ENCODE results near the gene APBB1IP.
A peak's percentile ranks its signal among the peaks of the same experiment; 100 is the strongest.
"Not testable (repeated sequence)": the region's sequence is repeated elsewhere in the genome, so short reads cannot be mapped to it uniquely, and the experiment has no call there.

Gene APBB1IP

DNA sequence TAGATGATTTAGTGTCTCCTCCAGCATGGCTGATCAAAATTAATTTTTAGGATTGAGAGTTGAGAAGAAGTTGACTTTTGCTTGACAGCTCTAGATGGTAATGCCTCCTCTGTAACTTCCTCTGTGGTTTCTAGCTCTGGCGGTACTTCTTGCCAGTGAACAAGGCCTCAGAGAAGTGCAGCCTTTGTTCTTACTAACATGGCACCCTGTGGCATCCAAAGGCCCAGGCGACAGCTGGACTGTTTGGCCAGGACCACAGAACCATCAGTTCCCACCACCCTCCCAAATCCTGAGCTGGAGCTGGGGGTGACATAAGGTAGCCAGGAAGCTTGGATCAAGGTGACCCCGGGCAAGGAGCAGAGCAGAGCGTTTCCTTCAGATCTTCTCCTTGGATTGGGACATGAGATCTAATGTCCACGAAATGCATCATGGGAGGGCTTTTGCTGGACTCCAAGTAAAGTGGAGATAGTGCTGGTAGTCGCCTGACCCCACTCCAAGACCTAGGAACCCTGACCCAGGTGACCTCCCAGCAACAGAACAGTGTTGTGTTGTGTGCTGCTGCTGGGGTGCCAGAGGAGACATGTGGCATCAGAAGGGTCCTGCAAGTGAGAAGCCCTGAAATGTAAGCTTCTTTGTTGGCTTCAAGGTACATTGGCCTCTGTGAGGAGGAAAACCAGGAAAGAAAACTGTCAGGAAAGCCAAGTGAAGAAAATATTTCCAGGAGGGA, 41.8 kb downstream of the APBB1IP start:
- DNase-seq: no peak

DNA sequence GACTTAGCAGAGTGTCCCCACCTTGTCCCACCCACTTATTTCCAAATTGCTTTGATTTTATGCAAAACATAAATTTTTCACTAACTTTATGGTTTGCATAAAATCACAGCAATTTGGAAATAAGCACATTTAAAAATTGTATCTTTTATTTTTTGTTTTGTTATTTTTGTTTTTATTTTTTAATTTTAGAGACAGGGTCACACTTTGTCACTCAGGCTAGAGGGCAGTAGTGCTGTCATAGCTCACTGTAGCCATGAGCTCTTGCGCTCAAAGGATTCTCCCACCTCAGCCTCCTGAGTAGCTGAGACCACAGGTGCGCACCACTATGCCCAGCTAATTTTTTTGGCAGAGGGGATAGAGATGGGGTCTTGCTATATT, 43.2 kb downstream of the APBB1IP start:
- DNase-seq: no peak

DNA sequence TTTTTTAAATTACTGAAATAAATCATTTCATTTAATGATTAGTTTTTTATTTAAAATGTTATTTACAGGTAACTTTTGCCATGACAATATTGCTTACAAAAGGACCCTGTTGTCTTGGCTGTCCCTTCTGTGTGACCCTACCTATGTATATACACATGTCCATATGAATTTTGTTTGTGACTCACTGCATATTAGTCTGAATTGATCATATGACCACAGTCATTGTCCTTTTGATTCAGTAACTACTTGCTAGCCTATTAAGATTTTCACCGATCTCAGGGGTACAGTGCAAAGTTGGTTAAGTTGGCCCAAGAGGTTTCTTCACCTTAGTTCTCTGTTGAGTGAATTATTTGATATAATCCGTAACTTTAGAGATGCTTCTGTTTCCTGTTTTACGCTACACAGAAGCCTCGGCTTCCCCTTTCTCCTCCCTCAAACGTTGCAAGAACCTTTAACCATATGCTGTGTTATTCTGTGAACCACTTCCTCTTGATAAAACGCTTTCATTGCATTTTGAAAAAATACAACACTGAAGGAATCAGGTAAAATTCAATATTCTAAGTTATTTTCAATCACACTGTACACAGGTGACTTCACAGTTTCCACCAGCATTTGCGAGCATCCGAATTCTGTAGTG, 43.9 kb downstream of the APBB1IP start:
- DNase-seq: no peak

DNA sequence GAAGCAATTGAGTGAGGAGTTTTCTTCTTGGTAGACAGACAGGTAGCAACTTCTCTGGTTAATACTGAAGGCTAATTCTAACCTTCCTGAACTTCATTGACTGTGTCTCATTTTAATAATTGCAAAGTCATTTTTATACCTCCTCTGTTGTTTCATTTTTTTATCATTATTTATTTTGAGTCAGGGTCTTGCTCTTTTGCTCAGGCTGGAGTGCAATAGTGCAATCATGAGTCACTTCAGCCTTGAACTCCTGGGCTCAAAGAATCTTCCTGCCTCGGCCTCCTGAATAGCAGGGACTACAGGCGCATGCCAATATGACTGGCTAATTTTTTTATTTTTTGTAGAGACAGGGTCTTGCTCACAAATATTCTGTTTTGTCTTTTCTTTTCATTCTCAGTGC, 45.4 kb downstream of the APBB1IP start:
- no peak for DNase-seq

DNA sequence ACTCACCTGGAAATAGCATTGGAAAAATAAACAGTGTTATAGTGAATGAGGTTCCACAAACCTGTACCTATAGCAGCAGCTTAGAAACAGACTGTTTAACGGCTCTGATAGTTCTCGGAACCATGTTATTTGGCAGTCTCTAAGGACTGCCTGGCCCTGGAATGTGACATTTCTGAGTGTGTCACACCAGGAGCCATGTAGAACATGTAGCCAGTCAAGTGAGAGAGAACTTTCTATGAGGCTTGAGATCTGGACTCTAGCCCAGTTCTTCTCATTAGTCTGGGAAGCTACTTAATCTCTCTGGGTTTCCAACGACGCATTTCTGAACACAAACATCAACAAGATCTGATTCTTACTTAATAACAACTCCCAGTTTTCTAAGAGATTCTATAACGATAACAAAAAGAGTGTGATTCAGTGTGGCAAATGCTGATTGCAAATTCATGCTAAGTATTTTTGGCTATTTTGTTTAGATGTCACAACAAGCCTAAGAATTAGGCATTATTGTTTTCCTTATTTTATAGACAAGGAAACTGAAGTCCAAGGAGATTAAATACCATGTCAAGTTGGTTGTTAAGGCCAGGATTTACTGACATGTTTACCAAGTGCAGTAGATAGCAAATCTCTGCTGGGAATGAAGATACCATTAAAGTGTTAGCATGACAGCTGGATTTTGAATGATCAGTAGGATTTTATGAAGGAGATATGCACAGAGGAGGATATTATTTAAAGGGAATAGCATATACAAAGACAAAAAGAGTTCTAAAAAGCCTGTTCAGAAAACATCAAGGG, 47.2 kb downstream of the APBB1IP start:
- no peak for DNase-seq

DNA sequence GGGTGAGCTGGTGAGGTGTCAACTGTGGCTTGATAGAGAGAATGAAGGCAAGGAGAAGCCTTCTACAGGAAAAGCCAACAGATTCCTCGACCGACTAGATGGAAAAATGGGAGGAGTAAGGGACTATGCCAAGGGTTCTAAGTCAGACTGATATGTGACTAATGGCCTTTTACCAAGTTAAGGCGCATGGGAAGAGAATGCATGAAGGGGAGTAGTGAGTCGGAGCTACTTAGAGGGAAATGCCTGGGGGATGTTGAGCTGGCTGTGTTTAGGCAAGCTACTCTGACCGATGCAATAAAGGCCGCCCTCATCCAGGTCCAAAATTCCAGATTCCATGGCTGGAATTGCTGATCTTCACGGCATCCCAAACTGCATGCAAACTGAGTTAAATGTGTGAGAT, 48.2 kb downstream of the APBB1IP start:
- DNase-seq: no peak

DNA sequence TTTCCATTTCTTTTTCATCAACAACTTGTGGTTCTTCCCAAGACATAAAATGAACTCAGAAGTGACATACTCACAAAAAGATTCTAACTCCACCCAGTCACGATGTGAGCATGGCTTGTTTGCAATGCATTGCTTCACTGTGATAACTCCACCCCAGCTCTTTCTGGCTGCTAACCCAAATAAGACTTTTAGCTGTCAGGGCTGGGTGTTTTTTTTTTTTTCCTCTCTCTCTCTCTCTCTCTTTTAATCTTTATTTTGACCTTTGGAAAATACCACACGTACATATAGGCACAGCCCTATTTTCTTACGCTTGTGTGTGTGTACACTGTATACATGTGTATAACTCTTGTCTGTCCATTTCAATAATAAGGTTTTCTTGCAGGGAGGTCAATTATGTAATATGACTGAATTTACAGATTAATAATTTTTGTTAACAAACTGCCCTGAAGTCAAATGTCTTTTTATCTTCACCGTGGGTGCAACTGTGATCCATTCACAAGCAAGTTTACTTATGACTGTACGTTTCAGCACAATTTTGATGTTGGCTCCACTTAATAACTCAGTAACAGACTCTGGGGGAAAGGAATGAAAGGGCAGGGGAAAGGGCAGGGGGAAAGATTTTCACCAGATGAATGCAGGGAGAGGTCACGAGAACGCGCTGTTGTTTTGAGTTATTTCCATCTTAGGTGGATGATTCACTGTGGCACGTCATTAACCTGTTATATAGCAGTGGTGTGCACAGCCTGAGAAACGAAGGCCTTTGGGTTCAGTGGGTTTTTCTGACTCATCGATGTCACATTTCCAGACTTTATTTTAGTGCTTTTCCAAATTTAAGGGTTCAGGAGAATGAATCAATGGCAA, 49.1 kb downstream of the APBB1IP start:
- no peak for DNase-seq

DNA sequence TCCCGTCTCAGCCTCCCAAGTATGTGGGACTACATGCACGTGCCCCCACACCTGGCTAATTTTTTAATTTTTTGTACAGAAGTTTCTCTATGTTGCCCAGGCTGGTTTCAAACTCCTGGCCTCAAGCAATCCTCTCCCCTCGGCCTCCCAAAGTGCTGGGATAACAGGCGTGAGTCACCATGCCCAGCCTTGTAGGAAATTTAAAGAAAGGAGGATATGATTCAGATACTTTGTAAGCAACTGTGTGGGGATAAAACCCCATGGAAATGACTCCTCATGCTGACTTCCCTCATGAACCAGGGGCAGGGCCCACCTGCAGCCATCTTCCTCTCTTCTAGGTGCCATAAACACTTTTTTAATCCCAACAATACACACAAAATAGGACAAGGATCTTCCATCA, 50.2 kb downstream of the APBB1IP start:
- DNase-seq: no peak

DNA sequence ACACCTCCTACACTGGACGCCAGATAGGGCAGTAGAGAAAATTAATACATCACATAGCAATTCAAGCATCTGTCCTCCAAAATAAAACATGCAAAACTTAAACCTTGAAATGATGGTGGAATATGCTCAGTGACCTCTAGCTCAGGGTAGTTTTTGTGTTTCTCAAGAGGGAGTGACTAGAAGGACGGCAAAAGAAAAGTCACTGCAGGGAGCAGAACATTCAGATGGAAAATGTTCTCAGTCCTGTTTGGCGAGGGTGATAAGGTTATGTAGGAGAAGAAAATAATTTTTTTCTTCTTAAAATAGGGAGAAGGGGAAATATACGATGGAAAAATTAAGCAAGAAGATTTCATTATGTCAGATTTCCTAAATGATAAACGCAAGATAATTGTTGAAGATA, 50.9 kb downstream of the APBB1IP start:
- no peak for DNase-seq

DNA sequence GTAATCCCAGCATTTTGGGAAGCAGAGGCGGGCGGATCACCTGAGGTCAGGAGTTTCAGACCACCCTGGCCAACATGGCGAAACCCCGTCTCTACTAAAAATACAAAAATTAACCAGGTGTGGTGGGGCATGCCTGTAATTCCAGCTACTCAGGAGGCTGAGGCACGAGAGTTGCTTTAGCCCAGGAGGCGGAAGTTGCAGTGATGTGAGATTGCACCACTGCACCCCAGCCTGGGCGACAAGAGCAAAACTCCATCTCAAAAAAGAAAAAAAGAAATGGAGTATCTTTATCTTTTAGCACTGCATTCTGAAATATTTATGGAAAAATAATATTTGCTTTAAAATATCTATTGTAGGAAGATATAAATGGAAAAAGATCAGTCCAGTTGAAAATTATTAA, 52.2 kb downstream of the APBB1IP start:
- not testable (repeated sequence) for DNase-seq

DNA sequence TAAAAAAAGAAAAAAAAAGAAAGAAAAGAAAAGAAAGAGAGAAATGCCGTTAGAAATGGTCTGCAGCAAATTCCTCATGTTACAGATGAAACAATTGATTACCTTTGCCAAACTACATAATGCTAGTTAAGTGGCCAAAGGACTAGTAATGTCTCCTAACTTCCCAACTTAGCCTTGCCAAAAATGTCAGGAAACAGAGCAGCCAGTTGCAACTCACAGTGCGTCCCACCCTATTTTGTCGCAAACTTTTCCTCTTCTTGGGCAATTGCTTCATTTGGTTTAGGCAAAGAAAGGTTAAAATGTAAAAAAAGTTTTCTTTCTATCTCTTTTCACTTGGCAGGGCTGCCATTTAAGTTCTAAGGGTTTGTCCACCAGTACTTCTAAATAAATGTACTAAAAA, 53.1 kb downstream of the APBB1IP start:
- DNase-seq: no peak

DNA sequence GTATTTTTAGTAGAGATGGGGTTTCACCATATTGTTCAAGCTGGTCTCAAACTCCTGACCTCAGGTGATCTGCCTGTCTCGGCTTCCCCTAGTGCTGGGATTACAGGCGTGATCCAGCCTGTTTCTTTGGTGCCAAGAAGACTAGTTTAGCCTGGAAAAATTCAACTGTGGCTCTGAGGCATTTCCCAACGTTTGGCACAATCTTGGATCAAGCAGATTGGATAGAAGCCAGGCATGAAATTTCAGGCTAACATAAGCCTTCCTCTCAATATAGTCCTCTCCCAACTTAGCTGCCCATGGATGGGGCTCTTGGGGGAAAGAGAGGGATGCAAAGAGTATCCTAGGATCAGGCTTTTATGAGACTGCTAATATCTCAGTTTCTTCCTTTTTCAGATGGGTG, 53.8 kb downstream of the APBB1IP start:
- DNase-seq: no peak

DNA sequence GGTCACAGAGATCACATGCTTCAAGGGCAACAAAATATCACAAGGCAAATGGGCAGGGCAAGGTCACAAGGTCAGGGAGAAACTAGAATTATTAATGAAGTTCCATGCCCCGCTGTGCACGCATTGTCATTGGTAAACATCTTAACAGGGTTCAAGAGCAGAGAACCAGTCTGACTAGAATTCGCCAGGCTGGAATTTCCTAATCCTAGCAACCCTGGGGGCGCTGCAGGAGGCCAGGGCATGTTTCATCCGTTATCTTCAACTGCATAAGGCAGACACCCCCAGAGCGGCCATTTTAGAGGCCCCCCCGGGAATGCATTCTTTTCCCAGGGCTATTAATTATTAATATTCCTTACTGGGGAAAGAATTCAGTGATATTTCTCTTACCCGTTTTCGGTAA, 54.6 kb downstream of the APBB1IP start:
- DNase-seq: not testable (repeated sequence)

DNA sequence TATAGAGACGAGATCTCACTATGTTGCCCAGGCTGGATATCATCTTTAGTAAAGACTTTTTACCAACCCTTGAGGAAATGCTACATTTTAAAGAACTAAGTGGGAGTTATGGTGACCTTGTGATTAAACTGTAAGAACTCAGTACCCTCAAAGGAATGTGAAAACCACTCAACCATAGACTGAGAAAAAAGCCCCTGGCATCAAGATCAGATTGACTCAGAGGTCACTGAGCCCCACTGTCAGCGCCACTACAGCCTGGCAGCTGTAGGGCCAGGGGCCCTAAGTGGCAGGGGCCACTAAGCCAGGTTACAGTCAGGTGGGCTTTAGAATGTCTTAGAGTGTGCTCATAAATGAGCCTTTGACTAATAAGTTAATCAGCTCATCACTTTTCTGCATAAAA, 55.9 kb downstream of the APBB1IP start:
- DNase-seq: no peak

DNA sequence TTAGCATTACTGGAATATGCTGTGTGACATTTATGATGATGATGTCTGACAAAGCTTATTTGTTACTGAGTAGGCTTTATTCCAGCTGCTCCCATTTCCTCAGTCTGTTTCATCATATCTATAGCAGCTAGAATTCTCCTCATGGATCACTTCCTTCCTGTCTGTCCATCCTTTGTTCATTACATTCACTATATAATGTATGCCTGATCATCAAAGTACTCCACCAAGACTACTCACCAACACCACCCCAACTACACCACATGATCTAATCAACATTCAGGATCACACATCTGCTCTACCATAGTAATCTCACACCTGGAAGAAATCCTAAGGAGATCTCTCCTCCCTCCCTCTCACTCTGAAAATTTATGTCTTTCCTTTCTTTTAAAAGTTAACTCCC, 61.3 kb downstream of the APBB1IP start:
- DNase-seq: no peak

DNA sequence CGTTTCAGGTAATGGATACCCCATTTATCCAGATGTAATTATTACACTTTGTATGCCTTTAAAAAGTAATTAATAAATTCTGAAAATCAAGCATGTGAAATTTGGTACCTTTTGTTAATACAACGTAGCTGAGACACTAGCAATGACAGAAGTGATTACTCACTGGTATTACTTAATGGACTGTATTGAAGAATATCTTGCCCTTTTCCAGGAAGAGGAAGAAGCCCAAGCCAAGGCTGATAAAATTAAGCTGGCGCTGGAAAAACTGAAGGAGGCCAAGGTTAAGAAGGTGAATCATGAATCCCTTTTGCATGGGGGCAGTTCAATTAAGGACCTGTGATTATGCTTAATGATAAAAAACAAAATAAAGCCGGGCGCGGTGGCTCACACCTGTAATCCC, 64.8 kb downstream of the APBB1IP start:
- DNase-seq: no peak

DNA sequence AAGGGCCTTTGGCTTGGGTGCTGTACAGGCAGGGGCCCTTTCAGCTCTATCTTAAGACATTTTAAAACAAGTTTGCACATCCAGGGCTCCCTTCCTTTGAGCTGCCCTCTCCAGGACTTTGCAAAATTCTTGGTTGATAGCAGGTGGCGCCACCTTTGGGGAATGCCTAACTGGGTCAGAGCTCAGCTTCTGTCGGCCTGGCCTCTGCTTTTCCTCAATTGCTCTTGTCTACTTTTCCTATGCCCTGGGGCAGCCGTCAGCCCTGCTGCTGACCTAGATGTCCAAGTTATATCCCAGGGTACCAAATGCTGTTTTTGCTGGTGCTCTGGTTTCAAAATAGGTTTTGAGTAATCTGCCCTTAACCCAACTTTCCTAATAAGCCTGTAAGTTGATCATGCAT, 65.8 kb downstream of the APBB1IP start:
- peak in 1 of 14 donors; percentile 1 for DNase-seq

DNA sequence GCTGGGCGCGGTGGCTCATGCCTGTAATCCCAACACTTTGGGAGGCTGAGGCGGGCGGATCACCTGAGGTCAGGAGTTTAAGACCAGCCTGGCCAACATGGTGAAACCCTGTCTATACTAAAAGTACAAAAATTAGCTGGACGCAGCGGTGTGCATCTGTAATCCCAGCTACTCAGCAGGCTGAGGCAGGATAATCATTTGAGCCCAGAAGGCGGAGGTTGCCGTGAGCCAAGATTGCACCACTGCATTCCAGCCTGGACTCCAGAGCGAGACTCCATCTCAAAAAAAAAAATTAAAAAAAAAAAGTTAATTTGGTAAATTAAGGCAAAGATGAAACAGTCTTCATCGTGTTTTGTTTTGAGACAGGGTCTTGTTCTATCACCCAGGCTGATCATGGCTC, 66.3 kb downstream of the APBB1IP start:
- DNase-seq: not testable (repeated sequence)

DNA sequence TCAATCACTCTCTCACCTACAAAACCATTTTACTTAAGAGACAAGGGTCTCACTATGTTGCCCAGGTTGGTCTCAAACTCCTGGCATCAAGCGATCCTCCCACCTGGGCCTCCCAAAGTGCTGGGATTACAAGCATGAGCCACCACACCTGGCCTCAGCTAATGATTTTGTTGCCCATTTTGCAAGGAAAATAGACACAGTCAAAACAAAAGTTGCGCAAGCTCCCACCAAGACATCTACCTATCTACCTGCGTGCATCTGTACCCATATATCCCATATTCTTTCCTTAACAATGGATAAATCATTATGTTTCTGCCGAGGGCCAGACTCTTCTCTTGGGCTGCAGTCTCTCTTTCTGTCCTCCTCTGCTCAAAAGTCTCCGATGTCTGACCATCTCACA, 67.3 kb downstream of the APBB1IP start:
- no peak for DNase-seq

DNA sequence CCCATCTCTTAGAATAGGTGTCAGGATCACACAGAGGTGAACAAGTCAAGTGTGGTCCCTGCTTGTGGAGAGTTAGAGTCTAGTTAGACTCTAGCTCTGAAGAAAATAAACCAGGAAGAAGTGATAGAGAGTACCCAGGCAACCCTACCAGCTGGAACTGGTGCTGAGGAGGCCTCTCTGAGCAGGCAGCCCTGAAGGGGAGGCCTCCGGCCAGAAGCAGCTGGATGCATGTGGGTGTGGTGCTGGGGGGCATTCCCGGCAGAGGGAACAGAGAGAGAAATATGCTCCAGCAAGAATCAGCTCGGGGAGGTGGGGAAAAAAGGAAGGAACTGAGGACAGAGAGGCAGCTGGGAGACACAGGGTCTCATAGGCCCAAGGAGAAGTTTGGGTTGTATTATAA, 68.6 kb downstream of the APBB1IP start:
- DNase-seq: no peak

DNA sequence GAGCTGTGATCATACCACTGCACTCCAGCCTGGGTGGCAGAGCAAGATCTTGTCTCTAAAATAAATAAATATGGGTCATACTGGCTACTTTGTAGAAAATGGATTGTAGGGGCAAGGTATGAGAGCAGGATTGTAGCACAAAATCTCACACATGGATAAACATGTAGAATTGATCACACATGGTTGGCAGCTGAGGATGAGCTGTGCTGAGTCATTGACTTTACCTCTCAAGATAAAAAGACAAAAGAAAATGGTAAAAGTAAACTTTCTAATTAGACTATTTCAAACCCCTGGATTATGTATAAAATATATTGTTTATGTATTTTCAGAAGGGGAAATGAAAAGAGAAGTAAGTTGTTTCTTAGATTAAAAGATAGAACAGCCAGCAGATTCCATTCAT, 69.3 kb downstream of the APBB1IP start:
- no peak for DNase-seq

DNA sequence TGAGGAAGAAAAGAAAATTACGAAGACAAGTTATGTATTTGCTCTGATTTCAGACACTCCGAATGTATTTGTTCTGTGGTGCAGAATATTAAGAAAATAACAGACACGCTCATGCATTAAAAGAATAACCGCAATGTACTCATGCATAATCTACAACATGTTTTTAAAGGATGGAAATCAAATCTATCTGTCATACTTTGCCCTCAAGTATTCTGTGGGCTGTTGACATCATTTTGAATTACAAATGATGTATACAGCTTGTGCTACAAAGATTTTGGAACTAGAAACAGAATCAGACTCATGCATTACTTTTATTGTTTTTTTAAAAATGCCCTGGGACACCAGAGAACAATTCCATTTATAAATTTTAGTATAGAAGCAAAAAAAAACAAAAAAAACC, 69.9 kb downstream of the APBB1IP start:
- no peak for DNase-seq

DNA sequence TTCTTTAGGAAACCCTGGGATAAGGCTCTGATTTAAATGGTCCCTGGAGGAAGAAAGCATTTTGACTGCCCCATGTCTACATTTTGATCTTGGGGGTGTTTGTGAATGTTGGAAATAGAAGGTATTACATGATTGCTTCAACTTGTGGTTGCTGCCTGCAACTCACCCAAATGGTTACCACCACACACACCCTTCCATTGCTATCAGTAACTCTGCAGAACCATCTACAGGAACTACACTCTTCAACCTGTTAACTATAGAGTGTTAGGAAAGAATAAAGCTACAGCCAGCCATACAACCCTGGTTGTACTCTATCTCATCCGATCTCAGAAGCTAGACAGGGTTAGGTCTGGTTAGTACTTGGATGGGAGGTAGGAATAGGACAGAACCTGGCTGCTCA, 71.2 kb downstream of the APBB1IP start:
- no peak for DNase-seq

Measured in C1 segment of cervical spinal cord (tissue), 14 donors.